Measurements from ENCODE around the gene DKKL1.

DNA sequence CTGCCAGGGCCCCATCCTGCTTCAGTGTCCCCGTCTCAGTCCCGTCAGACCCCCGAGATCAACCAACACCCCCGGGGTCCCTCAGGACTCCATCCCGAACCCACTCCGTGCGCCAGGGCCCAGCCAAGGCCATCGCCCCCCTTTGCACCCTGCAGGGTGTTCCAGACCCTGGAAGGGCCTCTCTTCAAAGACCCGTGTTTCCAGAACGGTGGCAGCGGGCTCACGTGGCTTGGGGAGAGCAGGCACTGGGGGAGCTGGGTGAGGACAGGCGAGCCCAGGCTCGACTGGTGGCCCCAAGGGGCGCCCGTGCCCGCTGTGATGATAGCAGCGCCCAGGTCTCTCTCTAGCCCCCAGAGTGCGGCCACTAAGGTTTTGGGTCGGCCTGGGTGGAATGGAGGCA lies 25.7 kb downstream of the DKKL1 start:
- TF ChIP-seq, protein P1, sequence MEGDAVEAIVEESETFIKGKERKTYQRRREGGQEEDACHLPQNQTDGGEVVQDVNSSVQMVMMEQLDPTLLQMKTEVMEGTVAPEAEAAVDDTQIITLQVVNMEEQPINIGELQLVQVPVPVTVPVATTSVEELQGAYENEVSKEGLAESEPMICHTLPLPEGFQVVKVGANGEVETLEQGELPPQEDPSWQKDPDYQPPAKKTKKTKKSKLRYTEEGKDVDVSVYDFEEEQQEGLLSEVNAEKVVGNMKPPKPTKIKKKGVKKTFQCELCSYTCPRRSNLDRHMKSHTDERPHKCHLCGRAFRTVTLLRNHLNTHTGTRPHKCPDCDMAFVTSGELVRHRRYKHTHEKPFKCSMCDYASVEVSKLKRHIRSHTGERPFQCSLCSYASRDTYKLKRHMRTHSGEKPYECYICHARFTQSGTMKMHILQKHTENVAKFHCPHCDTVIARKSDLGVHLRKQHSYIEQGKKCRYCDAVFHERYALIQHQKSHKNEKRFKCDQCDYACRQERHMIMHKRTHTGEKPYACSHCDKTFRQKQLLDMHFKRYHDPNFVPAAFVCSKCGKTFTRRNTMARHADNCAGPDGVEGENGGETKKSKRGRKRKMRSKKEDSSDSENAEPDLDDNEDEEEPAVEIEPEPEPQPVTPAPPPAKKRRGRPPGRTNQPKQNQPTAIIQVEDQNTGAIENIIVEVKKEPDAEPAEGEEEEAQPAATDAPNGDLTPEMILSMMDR (IDR thresholded peaks at IDR 0.05): no peak
- TF ChIP-seq SIN3A (IDR thresholded peaks at IDR 0.05; ENCODE audit: borderline replicate concordance, low read depth, low read length) (no peak), POLR2AphosphoS5 (IDR thresholded peaks at IDR 0.05; ENCODE audit: low read depth, low read length) (no peak), JUND (IDR thresholded peaks at IDR 0.05) (no peak), TCF12 (IDR thresholded peaks at IDR 0.05) (no peak), MEF2A (IDR thresholded peaks at IDR 0.05; ENCODE audit: borderline replicate concordance, low read depth) (no peak)
- TF ChIP-seq, protein P2, sequence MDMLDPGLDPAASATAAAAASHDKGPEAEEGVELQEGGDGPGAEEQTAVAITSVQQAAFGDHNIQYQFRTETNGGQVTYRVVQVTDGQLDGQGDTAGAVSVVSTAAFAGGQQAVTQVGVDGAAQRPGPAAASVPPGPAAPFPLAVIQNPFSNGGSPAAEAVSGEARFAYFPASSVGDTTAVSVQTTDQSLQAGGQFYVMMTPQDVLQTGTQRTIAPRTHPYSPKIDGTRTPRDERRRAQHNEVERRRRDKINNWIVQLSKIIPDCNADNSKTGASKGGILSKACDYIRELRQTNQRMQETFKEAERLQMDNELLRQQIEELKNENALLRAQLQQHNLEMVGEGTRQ (IDR thresholded peaks at IDR 0.05; ENCODE audit: borderline replicate concordance, low read depth, low read length): no peak

Data from SK-N-SH (cell line).